ENCODE measurements around the gene TBL1XR1. TPM values are rescaled to one million over a fixed set of nuclear protein-coding genes. Genes with fewer than 3 reads are reported as not detected.
"Not testable (repeated sequence)": the region's sequence is repeated elsewhere in the genome, so short reads cannot be mapped to it uniquely, and the experiment has no call there.

Gene TBL1XR1
- total RNA-seq, 1 donor from 2014 or later: 124 TPM

DNA sequence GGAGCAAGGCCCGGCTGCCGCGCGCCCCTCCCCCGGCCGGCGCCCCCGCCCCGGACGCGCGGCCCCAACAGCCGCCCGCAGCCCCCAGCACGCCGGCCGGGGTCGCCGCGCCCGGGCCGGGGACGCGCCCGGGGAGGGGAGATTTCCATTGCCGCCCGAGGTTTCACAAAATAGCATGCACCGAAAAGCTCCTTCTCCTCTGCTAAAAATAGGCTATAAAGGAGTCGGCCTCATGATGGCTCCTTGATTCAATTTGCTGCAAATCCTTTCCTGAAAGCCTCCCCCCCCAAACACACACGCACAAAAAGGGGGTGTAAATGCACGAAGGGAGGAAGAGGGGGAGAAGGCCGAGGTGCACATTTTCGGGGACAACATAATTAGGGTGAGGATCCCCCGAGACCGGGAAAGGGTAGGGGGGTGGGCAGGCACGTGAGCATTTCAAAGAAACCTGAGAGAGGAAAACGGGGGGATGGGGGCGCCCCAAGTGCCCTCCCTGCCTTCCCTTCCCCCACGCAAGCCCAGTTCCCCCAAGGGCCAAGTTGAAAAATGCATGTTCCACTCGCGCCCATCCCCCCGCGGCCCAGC lies 734 bp downstream of the TBL1XR1 start:
- Histone ChIP-seq H3K9ac (ENCODE audit: low read depth in 1 of 3, low read length in 3 of 3) (peak overlapping the region; percentile 79 to 96 (median 85)), H3K27me3 (ENCODE audit: control insufficient read depth in 3 of 3, insufficient read depth in 3 of 3, low read length in 3 of 3) (no peaks in the 10 kb centered on the region), H3K36me3 (ENCODE audit: control insufficient read depth in 3 of 3, insufficient read depth in 3 of 3, low read length in 3 of 3) (no peaks in the 10 kb centered on the region), H3K9me3 (ENCODE audit: control insufficient read depth in 3 of 3, low read length in 3 of 3) (no peaks in the 10 kb centered on the region), H3K4me1 (ENCODE audit: control insufficient read depth in 3 of 3, insufficient read depth in 3 of 3, low read length in 3 of 3) (peaks cover 18 to 22% (median 19%) of the 10 kb centered on the region in 3 donors), H3K4me3 (ENCODE audit: low read length in 3 of 3) (peak overlapping the region; percentile 76 to 92 (median 80)), H3K27ac (ENCODE audit: low read depth, low read length) (peak overlapping the region; percentile 96)

DNA sequence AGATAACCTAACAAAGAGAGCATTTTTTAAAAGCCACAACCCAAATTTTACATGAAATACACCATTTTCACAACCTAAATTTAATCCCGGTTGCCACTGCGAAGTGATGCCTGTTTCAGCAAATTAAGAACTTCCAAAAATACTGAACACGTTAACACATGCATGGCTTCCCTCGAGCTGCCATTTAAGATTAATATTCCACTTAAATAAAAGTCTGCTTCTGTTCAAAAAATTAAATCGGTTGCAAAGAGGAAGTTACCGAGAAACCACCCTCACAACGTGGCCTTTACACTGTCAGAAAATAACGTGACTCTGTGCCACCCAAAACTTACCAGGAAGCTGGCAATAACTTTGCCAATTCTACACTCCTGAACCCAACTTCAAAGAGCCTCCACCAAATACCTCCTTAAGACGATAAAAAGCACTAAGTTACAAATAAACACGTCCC lies 1.2 kb downstream of the TBL1XR1 start:
- Histone ChIP-seq H3K27ac (ENCODE audit: low read depth, low read length) (peak overlapping the region; percentile 96), H3K36me3 (ENCODE audit: control insufficient read depth in 3 of 3, insufficient read depth in 3 of 3, low read length in 3 of 3) (no peaks in the 10 kb centered on the region), H3K27me3 (ENCODE audit: control insufficient read depth in 3 of 3, insufficient read depth in 3 of 3, low read length in 3 of 3) (no peaks in the 10 kb centered on the region), H3K4me1 (ENCODE audit: control insufficient read depth in 3 of 3, insufficient read depth in 3 of 3, low read length in 3 of 3) (peaks cover 19 to 27% (median 23%) of the 10 kb centered on the region in 3 donors), H3K9me3 (ENCODE audit: control insufficient read depth in 3 of 3, low read length in 3 of 3) (no peaks in the 10 kb centered on the region), H3K9ac (ENCODE audit: low read depth in 1 of 3, low read length in 3 of 3) (peak overlapping the region; percentile 79 to 96 (median 85)), H3K4me3 (ENCODE audit: low read length in 3 of 3) (peak overlapping the region; percentile 76 to 92 (median 80))

DNA sequence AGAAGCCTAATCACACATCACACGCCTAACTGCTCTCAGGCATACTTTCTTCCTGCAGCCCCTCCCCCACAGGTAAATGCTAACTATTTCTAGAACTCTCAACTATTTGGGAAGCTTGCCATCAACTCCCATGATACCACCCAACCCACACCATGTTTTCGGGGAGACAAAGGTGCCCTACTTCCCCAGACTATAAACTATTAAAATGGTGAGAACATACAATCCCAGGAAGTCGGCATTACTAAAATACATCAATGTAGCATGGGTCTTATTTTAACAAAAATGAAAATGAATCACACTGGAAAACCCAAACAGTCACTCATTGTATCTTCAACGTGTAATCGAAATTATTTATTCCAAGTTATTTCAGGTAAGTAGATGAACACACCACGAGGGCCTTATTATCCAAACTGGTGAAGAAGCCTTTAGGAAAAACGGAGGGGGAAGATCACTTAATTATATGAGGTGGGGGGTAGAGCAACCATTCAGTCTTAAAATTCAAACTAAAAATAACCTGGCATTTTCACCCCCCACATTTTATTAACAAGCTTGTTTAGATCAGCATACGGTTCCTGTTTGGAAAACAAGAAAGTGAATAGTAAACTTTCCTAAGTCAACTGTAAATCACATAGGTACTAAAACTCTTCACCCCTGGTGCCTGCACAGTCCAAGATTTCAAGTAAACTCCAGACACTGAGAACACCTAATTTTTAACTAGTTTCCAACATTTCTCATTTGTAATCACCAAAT lies 1.9 kb downstream of the TBL1XR1 start:
- Histone ChIP-seq H3K36me3 (ENCODE audit: control insufficient read depth in 3 of 3, insufficient read depth in 3 of 3, low read length in 3 of 3) (no peaks in the 10 kb centered on the region), H3K4me3 (ENCODE audit: low read length in 3 of 3) (peak overlapping the region; percentile 76 to 92 (median 80)), H3K9ac (ENCODE audit: low read depth in 1 of 3, low read length in 3 of 3) (peak overlapping the region; percentile 79 to 96 (median 85)), H3K9me3 (ENCODE audit: control insufficient read depth in 3 of 3, low read length in 3 of 3) (no peaks in the 10 kb centered on the region), H3K4me1 (ENCODE audit: control insufficient read depth in 3 of 3, insufficient read depth in 3 of 3, low read length in 3 of 3) (peaks cover 19 to 31% (median 29%) of the 10 kb centered on the region in 3 donors), H3K27me3 (ENCODE audit: control insufficient read depth in 3 of 3, insufficient read depth in 3 of 3, low read length in 3 of 3) (no peaks in the 10 kb centered on the region), H3K27ac (ENCODE audit: low read depth, low read length) (peak overlapping the region; percentile 96)

DNA sequence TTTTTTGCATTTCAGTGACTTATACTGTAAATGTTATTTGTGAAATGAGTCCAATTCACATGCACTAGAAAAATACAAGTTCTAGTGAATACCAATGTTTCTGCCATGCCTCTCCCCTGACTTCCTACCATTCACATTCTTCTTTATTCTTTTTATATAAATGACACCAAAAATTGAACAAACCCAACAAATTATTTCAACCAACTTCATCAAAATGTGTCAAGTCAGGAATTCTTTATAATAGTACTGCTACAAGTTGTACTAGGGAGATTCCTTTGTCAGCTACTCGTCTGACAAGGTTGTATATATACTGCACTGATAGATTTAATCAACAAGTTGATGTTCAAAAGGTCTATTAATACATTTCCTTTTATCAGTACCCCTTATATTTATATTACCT lies 3.0 kb downstream of the TBL1XR1 start:
- peaks cover 19 to 31% (median 29%) of the 10 kb centered on the region in 3 donors for H3K4me1 ChIP-seq (ENCODE audit: control insufficient read depth in 3 of 3, insufficient read depth in 3 of 3, low read length in 3 of 3)

DNA sequence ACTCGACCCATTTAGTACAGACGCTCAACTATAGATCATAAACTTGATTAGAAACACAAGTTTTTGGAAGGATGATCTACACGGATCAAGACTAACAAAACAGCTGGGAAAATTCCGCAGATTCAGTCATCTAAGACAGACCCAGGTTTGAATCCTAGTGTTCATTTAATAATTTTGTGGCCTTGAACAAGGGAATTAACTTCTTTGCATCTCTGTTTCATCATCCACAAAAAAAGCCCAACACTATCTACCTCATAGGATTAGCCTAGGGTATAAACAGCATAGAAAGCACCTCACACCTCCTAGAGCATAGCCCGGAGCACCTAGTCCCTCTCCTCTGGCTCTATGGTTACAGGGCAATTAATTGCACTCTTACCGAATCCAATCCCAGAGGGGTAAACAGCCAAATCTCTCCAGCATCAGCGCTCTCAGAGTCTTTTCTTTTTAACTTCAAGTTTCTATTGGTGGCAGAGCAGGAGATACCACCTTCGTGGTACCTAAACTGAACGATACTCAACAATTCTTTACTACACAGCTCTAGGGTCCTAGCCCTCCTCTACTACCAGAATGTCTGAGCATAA lies 3.5 kb downstream of the TBL1XR1 start:
- no peak overlapping the region for H3K9ac ChIP-seq (ENCODE audit: low read depth in 1 of 3, low read length in 3 of 3)

More for the DNA sequence above, 3.0 kb downstream of the TBL1XR1 start:
- Histone ChIP-seq H3K9ac (ENCODE audit: low read depth in 1 of 3, low read length in 3 of 3) (peak overlapping the region in 1 of 3 donors; percentile 79), H3K27me3 (ENCODE audit: control insufficient read depth in 3 of 3, insufficient read depth in 3 of 3, low read length in 3 of 3) (no peaks in the 10 kb centered on the region), H3K4me3 (ENCODE audit: low read length in 3 of 3) (no peak overlapping the region), H3K36me3 (ENCODE audit: control insufficient read depth in 3 of 3, insufficient read depth in 3 of 3, low read length in 3 of 3) (no peaks in the 10 kb centered on the region), H3K9me3 (ENCODE audit: control insufficient read depth in 3 of 3, low read length in 3 of 3) (no peaks in the 10 kb centered on the region), H3K27ac (ENCODE audit: low read depth, low read length) (peak overlapping the region; percentile 36)

DNA sequence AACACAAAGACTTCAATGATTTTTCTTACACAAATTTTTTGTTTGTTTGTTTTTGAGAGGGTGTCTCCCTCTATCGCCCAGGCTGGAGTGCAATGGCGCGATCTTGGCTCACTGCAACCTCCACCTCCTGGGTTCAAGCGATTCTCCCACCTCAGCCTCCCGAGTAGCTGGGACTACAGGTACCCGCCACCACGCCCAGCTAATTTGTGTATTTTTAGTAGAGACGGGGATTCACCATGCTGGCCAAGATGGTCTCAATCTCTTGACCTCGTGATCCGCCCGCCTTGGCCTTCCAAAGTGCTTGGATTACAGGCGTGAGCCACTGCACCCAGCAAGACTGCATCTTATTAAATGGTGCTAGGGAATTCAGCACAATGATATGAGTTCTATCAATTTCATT lies 4.0 kb downstream of the TBL1XR1 start:
- H3K27me3 ChIP-seq (ENCODE audit: control insufficient read depth in 3 of 3, insufficient read depth in 3 of 3, low read length in 3 of 3); H3K9ac ChIP-seq (ENCODE audit: low read depth in 1 of 3, low read length in 3 of 3); H3K36me3 ChIP-seq (ENCODE audit: control insufficient read depth in 3 of 3, insufficient read depth in 3 of 3, low read length in 3 of 3); H3K4me3 ChIP-seq (ENCODE audit: low read length in 3 of 3); H3K9me3 ChIP-seq (ENCODE audit: control insufficient read depth in 3 of 3, low read length in 3 of 3); H3K27ac ChIP-seq (ENCODE audit: low read depth, low read length): not testable (repeated sequence)
- H3K4me1 ChIP-seq (ENCODE audit: control insufficient read depth in 3 of 3, insufficient read depth in 3 of 3, low read length in 3 of 3): peaks cover 17 to 24% (median 21%) of the 10 kb centered on the region in 3 donors

More for the DNA sequence above, 3.5 kb downstream of the TBL1XR1 start:
- no peaks in the 10 kb centered on the region for H3K27me3 ChIP-seq (ENCODE audit: control insufficient read depth in 3 of 3, insufficient read depth in 3 of 3, low read length in 3 of 3)
- no peak overlapping the region for H3K4me3 ChIP-seq (ENCODE audit: low read length in 3 of 3)
- H3K9me3 ChIP-seq (ENCODE audit: control insufficient read depth in 3 of 3, low read length in 3 of 3): no peaks in the 10 kb centered on the region
- H3K4me1 ChIP-seq (ENCODE audit: control insufficient read depth in 3 of 3, insufficient read depth in 3 of 3, low read length in 3 of 3): peaks cover 17 to 29% (median 26%) of the 10 kb centered on the region in 3 donors
- H3K27ac ChIP-seq (ENCODE audit: low read depth, low read length): peak overlapping the region; percentile 36
- no peaks in the 10 kb centered on the region for H3K36me3 ChIP-seq (ENCODE audit: control insufficient read depth in 3 of 3, insufficient read depth in 3 of 3, low read length in 3 of 3)

DNA sequence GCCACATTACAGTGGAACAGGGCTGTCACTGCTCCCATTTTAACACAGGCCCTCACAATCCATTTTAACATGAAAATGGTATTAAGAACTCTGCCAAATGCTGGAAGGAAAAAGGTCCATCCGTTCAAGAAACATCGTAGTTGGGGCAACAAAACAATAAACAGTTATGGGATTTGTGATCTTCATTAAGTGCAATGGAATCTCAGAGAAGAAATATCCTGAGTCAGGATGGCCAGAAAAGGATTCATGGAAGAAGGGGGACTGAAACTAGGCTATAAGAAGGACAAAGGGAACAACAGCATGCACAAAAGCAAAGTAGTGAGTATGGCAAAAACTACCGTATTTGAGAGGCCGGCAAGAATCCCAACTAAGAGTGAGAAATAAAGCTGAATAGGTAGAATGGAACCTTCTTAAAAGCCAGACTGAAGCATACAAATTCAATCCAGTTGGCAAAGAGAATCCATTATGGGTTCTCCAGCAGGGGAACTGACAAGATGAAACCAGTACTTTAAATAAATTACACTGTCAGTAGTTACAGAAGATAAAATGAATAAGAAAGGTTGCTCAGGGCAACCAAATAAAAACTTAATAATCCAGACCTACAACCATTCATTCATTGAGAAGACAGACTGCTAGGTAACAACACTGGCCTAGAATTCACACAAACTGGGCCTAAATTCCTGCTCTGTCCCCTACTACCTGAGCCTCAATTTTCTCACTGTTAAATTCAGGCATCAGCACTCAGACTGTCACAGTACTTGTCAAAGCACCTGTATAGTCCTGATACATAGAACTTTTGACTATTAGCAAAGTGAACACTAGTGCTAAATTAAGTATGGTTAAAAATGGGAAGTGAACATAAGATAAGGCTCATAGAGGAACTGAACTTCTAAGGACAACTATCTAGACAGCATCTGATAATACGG lies 6.3 kb downstream of the TBL1XR1 start:
- Histone ChIP-seq H3K36me3 (ENCODE audit: control insufficient read depth in 3 of 3, insufficient read depth in 3 of 3, low read length in 3 of 3) (no peaks in the 10 kb centered on the region), H3K4me1 (ENCODE audit: control insufficient read depth in 3 of 3, insufficient read depth in 3 of 3, low read length in 3 of 3) (peaks cover 13 to 24% (median 20%) of the 10 kb centered on the region in 3 donors), H3K9ac (ENCODE audit: low read depth in 1 of 3, low read length in 3 of 3) (peak overlapping the region in 1 of 3 donors; percentile 38), H3K27me3 (ENCODE audit: control insufficient read depth in 3 of 3, insufficient read depth in 3 of 3, low read length in 3 of 3) (no peaks in the 10 kb centered on the region), H3K9me3 (ENCODE audit: control insufficient read depth in 3 of 3, low read length in 3 of 3) (no peaks in the 10 kb centered on the region), H3K4me3 (ENCODE audit: low read length in 3 of 3) (peak overlapping the region in 1 of 3 donors; percentile 0), H3K27ac (ENCODE audit: low read depth, low read length) (peak overlapping the region; percentile 63)

DNA sequence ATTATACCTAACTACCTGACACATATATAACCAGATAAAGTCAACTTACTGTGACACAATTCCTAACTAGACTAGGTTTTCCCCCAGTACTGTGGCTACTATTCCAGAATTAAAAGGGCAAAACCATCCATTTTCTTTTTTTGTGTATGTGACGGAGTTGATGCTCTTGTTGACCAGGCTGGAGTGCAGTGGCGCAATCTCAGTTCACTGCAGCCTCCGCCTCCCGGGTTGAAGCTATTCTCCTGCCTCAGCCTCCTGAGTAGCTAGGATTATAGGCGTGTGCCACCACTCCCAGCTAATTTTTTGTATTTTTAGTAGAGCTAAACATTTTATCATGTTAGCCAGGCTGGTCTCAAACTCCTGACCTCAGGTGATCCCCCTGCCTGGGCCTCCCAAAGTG lies 7.1 kb downstream of the TBL1XR1 start:
- H3K27me3 ChIP-seq (ENCODE audit: control insufficient read depth in 3 of 3, insufficient read depth in 3 of 3, low read length in 3 of 3); H3K9ac ChIP-seq (ENCODE audit: low read depth in 1 of 3, low read length in 3 of 3); H3K4me3 ChIP-seq (ENCODE audit: low read length in 3 of 3); H3K36me3 ChIP-seq (ENCODE audit: control insufficient read depth in 3 of 3, insufficient read depth in 3 of 3, low read length in 3 of 3); H3K9me3 ChIP-seq (ENCODE audit: control insufficient read depth in 3 of 3, low read length in 3 of 3): not testable (repeated sequence)
- peak overlapping the region; percentile 63 for H3K27ac ChIP-seq (ENCODE audit: low read depth, low read length)
- H3K4me1 ChIP-seq (ENCODE audit: control insufficient read depth in 3 of 3, insufficient read depth in 3 of 3, low read length in 3 of 3): peaks cover 13 to 26% (median 19%) of the 10 kb centered on the region in 3 donors

DNA sequence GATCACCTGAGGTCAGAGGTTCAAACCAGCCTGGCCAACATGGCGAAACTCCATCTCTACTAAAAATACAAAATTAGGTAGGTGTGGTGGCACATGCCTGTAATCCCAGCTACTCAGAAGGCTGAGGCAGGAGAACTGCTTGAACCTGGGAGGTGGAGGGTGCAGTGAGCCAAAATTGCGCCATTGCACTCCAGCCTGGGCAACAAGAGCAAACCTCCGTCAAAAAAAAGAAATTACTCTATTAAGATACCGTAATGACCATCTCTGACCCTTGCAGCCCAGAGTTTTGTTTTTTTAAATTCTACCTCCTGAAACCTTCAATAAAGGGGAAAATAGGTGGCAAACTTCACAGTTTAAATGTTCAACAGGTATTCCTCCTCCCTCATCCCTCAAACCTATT lies 9.0 kb downstream of the TBL1XR1 start:
- H3K27me3 ChIP-seq (ENCODE audit: control insufficient read depth in 3 of 3, insufficient read depth in 3 of 3, low read length in 3 of 3); H3K9me3 ChIP-seq (ENCODE audit: control insufficient read depth in 3 of 3, low read length in 3 of 3); H3K9ac ChIP-seq (ENCODE audit: low read depth in 1 of 3, low read length in 3 of 3); H3K27ac ChIP-seq (ENCODE audit: low read depth, low read length); H3K4me3 ChIP-seq (ENCODE audit: low read length in 3 of 3); H3K36me3 ChIP-seq (ENCODE audit: control insufficient read depth in 3 of 3, insufficient read depth in 3 of 3, low read length in 3 of 3): not testable (repeated sequence)
- H3K4me1 ChIP-seq (ENCODE audit: control insufficient read depth in 3 of 3, insufficient read depth in 3 of 3, low read length in 3 of 3): peaks cover 19 to 30% (median 22%) of the 10 kb centered on the region in 3 donors

Measured in skeletal muscle tissue (tissue), 4 donors.